GM03348 (cell line): Measurements from ENCODE around the gene TCAP.

ENCODE experiments used
- DNase-seq: peaks from one replicate; pipeline ENCODE4 v3.0.0; 2012; ENCODE audit warnings: low spot score

Gene TCAP, protein sequence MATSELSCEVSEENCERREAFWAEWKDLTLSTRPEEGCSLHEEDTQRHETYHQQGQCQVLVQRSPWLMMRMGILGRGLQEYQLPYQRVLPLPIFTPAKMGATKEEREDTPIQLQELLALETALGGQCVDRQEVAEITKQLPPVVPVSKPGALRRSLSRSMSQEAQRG

DNA sequence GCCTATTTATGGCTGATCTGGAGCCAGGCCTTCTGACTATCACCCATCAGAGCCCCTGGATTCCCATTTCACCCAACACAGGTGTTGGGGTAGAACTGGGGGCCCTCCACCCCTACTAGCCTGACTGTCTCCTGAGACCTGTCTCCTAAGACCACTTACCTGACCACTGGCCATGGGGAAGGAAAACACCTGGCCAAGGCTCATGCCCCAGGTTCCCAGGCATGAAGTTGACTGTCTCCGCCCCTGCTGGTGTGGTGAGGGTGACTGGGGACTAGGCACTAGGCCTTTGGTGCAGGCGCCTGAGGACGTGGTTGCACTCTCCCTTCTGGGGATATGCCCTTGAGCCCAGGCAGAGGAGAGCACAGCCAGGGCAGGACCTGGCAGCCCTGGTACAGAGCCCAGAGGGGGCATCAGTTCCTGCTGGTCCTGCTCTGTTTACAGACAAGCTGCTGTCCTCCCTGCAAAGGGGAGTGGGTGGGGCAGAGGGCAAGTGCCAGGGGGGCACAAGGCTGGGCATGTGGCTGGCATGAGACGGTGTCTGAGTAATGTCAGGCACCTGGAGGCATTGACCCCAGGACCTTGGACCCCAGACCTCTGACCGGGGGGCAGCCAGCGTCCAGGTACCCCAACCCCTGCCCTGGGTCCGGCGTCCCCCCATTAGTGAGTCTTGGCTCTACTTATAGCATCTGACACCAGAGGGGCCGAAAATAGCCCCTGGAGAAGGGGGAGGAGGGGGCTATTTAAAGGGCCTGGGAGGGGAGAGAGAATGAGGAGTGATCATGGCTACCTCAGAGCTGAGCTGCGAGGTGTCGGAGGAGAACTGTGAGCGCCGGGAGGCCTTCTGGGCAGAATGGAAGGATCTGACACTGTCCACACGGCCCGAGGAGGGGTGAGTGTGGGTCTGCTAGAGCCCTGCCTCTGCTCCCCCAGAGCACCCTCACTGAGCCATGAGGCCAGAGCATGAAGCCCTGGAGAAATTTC is at the start of gene TCAP:
TCAP (plus strand) TSS at position 769 of the 981 bp plus-strand sequence; CDS start at position 780, 11 bp downstream.
- no peak for DNase-seq

DNA sequence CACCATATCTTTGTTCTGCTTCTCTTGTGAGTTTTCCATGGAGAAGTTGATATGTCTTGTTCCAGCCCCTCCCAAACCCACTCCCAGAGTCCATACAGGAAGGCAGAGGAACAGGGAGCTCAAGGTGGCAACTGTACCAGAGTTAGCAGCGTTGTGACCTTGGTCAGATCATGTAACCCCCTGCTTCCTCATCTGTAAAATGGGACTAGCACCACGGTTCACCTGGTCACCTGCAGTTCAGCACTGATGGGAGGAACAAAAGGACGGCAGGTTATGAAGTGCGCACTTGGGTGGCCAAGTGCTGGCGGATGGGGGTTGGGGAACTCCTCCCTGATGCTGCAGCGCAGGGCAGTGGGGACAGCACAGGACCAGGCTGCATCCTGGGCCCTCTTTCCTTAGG is 49.7 kb upstream of the TCAP start:
- DNase-seq = no peak

DNA sequence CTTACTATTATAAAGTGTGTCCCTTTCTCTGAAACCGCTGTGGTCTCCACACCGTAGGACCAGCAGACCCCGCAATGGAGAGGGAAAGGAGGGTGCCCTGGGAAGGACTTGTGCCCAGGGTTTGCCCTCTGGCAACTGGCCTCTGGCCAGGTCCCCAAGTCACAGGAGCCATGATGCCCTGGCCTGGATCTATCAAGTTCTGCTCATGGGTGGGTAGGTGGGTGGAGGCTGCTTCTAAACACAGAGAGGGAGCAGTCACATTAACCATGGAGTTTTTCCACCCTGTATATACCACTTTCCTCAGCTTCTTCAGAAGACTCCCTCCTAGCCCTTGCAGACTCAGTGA is 48.1 kb upstream of the TCAP start:
- no peak for DNase-seq

DNA sequence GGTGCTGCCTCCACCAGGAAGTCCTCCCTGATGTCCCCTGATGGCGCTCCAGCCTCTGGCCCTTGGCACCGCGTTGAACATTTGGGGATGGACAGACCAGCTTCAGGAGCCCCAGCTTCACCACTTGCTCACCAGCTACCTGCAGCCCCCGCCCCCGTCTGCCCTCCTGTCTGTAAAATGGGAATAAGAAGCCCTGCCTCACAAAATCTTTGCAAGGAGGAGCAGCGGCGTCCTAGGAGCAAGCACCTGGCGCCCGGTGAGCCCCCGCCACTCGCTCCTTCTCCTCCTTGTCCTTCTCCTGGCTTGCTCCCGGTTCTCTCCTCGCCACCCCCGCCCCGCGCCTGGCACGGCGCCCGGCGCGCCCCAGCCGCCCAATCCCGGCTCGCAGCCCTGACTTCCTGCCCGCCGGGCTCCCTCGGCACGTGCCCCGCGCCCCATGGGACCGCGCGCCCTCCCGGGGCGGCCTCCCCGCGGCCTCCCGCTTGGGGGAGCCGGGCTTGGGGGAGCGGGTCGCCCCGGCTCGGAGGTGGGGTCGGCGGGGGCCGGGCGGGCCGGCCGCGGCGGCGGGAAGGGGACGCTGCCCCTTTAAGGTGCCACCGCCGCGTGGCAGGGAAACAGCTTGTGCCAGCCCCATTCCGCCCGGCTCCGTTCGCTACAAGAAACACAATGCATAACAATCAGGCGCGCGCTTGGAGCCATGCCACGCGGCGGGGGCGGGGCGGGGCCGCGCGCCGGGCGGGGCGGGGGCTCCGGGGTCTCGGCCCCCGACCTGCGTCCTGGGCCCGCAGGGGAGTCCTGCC is 47.5 kb upstream of the TCAP start:
- peak; percentile 89 for DNase-seq

DNA sequence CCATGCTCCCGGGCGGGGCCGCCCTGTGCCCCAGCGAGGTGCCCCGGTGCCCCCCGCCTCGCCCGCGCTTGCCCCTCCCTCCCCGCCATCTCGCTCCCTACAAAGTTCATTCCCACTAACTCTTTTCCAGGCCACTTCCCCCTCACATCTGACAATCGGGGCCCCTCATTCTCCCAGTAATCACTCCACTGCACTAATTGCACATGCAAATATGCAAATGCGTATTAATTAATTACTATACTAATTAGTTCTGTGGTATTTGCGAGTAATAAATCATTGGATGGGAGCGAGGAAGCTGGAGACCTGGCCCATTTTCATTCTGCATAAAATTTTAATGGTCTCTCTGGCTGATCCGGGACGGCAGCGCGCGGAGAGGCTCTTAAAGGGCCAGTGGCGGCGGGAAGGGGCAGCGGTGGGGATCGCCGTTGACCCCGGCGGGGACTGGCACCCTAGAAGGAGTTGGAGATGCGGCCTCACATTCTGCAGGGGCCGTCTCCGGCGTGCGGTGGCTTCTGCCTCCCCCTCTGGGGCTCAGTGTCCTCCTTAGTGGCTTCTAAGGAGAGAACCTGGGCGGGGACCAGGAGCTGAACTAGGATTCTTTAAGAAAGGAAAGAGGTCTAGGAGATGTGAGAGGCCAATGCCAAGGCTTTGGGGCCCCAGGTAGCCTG is 46.8 kb upstream of the TCAP start:
- DNase-seq = peak; percentile 55

DNA sequence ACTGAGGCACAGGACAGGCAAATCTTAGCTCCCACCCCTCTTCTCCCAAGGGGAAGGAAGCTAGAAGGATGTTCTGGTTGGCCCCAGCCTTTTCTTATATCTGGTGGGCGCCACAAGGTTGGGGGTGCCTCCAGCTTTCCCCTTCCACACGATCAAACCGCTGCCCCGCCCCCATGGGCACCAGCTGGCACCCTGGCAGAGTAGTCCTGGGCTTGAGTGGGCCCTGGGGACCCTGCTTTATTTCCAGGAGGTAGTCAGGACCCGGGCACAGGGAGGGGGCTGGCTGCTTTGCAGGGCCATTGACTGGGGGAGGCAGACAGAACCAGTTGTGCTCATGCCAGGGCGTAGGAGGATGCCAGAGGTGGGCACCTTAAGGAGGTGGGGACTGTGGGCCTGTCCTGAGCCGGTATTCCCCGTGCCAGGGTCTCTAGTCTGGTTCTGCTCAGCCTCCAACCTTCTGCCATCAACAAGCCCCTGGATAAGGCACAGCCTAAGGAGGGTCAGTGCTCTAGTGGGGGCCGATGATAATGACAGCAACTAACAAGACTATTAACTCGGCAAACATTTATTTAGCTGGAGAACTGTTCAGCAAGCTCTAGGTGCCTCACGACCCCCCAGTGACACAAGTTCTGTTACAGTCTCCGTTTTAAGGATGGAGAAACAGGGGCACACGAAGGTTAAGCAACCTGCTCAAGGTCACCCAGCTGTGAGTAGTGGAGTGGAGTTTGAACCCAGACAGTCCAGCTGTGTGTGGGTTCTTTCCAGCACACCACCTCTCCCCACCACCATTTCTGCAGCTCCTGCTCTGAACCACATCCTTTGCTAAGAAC is 46.0 kb upstream of the TCAP start:
- DNase-seq = no peak

DNA sequence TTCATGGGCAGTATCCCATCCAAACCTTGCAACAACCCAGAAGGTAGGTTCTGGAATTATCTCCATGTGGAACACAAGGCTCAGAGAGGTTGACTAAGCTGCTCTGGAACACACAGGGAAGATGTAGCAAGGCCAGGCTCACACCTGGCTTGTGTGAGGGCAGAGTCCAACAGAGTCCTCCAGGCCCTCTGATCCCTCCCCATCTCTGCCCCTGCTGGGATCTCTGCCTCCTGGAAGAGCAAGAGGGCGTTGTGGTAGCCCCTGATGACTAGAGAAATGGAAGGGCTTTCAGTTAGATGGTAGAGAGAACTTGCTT is 45.4 kb upstream of the TCAP start:
- DNase-seq = no peak

DNA sequence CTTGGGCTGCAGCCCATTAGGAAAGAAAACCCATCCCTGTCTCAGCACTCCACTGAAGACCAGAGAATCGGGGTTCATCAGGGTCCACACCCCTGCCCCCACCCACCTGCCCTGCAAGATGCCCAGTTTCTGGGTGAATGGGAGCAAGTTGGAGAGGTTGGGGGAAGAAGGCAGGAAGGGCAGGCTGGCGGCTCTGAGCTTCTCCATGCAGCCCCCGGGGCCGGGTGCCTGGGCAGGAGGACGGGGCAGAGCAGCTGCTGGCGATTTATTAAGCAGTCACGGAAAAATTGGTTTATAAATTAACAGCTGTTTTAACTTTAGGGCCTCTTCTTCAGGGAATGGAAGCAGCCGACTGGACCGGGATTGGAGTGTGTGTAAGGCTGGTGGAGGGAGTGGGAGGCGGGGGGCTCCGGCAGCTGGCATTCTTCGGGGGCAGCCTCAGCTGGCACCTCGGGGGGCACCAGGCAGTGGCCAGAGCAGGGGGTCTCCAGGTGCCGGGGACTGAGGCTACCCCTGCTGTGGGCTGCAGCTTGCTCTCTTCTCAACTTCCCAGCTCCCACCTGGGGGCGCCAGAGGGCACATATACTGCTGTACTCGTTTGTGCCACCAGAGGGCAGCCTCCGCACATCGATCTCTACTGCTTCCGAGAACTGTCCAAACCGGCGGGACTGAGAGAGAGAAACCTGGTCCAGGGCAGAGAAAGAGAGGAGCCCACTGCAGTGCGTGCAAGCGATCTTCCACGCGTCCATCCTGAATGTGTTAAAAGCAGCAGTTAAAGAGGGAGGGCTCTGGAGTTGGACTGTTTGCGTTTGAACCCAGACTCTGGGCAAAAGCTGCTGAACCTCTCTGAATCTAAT is 43.4 kb upstream of the TCAP start:
- DNase-seq = peak; percentile 92

DNA sequence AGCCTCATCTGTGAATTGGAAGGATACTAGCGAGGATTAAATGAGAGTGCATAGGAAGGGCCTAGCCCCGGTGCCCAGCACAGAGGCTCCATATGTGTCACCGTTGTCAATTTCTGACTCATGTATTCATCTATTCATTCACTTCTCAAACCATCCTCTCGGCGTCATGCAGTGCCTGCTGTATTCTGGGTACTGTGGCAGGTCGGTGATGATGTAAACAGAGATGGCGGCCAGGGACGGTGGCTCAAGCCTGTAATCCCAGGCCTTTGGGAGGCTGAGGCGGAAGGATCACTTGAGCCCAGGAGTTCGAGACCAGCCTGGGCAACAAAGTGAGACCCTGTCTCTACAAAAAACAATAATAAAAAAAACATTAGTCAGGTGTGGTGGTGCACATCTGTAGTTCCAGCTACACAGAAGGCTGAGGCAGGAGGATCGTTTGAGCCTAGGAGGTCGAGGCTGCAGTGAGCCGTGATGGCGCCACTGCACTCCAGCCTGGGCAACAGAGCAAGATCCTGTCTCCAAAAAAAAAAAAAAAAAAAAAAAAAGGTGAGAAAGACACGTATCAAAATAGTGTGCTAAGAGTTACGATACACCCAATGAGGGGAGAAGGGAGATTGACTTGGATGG is 42.7 kb upstream of the TCAP start:
- no peak for DNase-seq

DNA sequence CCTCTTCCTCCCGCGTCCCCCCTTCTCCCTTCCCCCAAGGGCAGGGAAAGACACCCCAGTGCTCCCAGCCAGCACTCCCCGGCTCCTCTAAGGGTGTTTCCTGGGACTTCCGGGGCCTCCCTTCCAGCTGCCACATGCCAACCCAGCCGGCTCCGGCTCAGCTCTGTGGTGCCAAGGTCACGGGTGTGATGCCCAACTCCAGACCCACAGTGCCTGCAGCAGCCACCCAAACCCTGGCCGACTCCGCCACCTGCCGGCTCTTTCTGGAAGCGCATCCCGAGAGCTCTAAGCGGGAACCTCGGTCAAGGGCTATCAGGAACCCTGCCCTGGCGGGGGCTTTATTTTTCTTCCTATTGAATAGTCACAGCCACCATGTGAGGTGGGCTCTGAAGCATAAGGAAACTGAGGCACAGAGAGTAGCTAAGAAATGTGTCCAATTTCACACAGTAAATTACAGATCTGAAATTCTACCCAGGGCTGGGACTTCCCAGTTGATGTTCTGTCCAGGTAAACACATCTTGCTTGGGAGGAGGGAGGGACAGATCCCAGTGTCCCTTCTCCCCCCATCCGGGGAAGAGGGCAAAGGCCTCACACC is 41.7 kb upstream of the TCAP start:
- peak; percentile 90 for DNase-seq

DNA sequence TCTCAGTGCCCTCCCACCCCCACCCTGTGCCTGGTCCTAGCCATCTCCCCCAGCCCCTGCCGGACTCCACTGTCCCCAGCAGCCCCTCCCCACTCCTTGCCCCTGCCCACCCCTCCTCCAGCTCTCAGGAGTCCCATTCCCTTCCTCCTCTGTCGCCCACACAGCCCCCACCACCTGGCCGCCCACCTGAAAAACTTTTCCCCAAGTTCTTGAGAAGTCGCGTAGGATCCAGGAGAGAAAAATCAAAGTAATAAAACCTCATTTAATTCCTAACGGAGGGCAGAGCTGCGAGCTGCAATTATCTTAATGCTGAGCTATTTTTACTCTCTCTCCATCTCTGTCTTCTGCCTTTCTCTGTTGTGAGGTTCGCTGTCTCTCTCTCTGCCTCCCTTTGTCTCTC is 40.8 kb upstream of the TCAP start:
- DNase-seq = no peak

DNA sequence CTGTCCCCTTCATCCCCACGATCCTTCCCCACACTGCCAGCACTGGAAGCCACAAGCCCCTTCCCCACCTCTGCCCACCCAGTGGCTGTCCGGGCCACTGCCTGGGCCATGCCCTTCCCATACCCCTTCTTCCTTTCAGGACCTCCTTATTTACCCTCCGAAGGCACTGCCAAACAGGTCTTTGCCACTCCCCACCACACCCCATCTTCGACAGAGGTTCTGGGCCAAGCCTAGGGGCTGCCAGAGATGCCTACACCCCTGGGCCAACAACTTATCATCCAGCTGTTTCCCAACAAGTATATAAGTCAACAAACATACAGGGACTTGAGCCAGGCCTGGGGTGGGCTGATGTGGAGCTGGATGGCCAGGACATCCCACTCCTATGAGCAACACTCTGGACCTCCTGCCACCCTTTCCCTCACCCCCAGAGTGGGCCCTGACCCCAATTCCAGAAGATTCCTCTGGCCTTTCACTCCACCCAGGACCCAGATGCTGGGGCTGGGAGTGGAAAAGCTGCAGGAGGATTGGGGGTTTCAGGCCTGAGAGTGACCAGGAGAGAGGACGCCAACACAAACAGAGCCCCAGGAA is 39.9 kb upstream of the TCAP start:
- DNase-seq = no peak

DNA sequence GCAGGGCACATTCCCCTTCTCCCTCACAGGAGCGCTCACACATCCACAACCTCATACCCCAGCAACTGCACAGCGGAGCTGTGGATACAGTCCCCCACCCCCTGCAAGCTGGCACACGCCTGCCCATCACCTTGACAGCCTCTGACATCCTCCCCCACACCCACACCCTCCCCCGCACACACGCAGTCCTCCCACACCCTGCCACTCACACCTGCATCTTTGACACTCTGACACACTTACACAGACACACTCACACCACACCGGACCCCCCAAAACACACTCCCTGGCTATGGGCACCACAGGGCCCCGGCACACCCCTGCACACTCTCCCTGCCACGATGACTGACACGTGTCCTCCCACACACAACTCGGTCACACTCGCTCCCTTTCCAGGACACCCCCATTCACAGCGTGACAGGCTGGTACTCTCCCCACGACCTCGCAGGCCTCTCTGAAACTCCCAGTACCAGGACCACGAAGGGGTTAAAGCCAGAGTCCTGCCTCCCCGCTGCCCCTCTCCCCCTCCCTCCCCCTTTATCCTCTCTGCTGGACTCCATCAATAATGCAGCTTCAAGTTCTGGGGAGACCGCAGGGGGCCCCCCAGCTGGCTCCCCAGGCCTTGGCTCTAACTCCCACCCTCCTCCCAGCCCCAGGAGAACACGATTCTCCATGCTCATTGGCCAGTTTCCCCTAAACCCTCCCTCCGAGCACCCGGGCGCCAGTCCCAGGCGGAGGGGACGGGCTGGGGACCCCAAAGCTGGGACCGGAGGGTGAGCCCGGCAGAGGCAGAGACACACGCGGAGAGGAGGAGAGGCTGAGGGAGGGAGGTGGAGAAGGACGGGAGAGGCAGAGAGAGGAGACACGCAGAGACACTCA is 38.7 kb upstream of the TCAP start, which contains the start of gene PPP1R1B:
PPP1R1B (plus strand) TSS at position 782 of the 876 bp plus-strand sequence. CDS start 441 bp downstream, outside the sequence.
- DNase-seq = no peak

DNA sequence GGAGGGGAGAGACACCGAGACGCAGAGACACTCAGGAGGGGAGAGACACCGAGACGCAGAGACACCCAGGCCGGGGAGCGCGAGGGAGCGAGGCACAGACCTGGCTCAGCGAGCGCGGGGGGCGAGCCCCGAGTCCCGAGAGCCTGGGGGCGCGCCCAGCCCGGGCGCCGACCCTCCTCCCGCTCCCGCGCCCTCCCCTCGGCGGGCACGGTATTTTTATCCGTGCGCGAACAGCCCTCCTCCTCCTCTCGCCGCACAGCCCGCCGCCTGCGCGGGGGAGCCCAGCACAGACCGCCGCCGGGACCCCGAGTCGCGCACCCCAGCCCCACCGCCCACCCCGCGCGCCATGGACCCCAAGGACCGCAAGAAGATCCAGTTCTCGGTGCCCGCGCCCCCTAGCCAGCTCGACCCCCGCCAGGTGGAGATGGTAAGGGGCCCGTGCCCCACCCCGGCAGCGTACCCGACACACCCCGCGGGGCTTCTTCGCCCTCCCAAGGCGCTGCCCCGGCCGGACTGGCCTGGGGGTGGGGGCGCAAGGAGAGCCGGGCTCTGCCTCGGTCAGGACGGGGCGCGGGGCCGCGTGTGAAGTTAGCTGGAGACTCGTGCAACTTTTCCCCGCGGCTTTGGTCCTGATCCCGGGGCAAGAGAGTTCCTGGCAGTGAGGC is 38.0 kb upstream of the TCAP start:
- DNase-seq = no peak

DNA sequence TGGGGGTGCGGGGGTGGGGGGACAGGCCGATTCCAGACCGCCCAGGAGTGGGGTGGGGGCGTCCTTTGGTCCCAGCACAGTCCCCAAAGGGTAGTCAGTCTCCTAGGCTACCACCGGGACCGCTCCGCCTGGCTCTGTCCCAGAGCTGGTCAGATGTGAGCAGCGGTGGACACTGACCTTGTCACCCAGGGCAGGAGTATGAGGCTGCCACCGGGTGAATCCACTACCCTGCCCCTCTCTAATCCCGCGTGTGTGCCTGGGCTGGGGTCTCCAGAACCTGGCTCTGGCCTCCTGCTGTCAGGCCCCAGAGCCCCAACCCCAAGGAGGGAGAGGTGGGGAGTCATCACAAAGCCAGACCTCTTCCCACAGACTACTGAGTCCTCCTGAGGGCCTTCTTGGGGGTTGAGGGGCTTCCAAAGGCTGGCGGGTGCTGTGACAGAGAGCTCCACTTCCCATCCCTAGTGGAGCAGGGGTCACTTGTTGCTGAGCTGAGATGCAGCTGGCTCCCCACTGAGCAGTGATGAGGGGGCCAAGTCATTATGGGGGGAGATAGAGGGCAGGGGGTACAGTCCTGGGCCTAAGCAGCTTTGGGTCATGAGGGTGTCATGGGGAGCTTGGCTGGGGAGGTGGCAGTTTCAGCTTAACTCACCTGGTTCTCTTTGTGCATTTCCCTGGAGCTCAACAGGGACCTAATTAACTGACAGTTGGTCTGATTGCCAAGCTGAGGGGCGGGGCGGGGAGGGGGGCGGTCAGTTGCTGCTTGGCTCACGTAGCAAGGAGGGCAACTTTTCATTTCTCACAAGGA is 37.2 kb upstream of the TCAP start:
- DNase-seq = no peak

DNA sequence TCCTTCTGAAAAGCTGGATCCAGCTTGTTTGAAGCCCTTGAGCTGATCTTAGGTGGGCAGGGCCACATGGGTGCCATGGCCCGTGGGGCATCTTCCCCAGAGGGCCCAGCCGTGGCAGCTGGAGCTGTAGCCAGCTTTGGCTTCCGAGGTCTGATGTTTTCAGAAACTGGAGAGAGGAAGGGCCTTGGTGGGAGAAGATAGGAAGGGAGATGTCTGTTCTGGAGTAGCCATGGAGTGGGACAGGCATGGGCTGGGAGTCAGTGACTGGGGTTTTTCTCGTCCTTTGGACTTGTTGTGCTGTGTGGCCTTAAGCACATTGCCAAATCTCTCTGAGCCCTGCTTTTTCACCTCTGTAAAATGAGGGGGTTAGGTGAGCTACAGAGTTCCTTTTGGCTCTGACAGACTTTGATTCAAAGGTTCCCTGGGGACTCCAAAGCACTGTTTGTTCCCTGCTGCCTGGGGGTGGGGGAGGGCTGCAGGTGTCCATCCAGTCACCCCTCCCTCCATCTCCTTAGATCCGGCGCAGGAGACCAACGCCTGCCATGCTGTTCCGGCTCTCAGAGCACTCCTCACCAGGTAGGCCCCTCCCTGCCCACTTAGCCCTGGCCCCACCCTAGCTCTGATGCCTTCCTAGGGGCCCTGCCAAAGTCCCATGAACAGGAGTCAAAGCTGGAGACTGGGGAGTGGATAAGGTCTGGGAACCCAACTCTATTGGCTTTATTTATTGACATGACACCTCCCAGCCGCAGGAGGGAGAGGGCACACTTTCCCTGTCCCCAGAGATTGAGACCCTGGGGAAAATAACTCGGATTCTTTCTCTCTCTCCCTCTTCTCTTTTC is 36.3 kb upstream of the TCAP start:
- no peak for DNase-seq
